IMR-90 (cell line): Measurements from ENCODE around the gene MAGI2. TPM values are rescaled to one million over a fixed set of nuclear protein-coding genes. Genes with fewer than 3 reads are reported as not detected.

Experiments used
- ATAC-seq: fragments of 200-7000 bp; cut with Tn5 transposase; 2 replicates; pipeline ENCODE4 v1.9.1; 2020; ENCODE audit warnings: low read depth, mild to moderate bottlenecking, moderate library complexity
- BruUV-seq: library from RNA; stranded (reverse); fragments of 400-500 nt; replicated peaks from 2 replicates; lab custom pipeline; 2021; lab: Mats Ljungman, UMichigan
- CTCF ChIA-PET: fragments of 300-600 bp; formaldehyde crosslinking; extraction: SDS; loops from one replicate; lab custom pipeline; 2021; ENCODE audit warnings: antibody characterized with exemption; lab: Yijun Ruan, JAX
- POLR2A ChIA-PET: fragments of 300-600 bp; sonication (Branson Sonifier 250); formaldehyde crosslinking; loops from one replicate; lab custom pipeline; 2022; ENCODE audit warnings: antibody characterized with exemption; ENCODE audit not compliant: unreplicated experiment; lab: Charles Lee
- DNase-seq: peaks from one replicate; pipeline ENCODE4 v3.0.0; 2013
- H2AFZ ChIP-seq: replicated peaks from 2 replicates; pipeline ENCODE3; 2013; ENCODE audit warnings: low read length, mild to moderate bottlenecking; ENCODE audit not compliant: poor library complexity
- H2AK5ac ChIP-seq: 2 replicates; pipeline ENCODE4 v1.6.1; 2013; ENCODE audit warnings: low read depth, low read length, inconsistent platforms
- H2AK9ac ChIP-seq: replicated peaks from 2 replicates; pipeline ENCODE3; 2013; ENCODE audit warnings: mild to moderate bottlenecking, low read depth, low read length, moderate library complexity; ENCODE audit not compliant: poor library complexity
- H2BK120ac ChIP-seq: 2 replicates; pipeline ENCODE4 v1.6.1; 2013; ENCODE audit warnings: low read depth, low read length, inconsistent platforms
- H2BK15ac ChIP-seq: 3 replicates; pipeline ENCODE4 v1.6.1; 2013; ENCODE audit warnings: low read depth, low read length, inconsistent platforms
- H2BK20ac ChIP-seq: 2 replicates; pipeline ENCODE4 v1.6.1; 2013; ENCODE audit warnings: low read depth, mild to moderate bottlenecking, inconsistent platforms, low read length, moderate library complexity
- H2BK5ac ChIP-seq: 2 replicates; pipeline ENCODE4 v1.6.1; 2013; ENCODE audit warnings: mild to moderate bottlenecking, low read depth, low read length, inconsistent platforms; ENCODE audit not compliant: poor library complexity, severe bottlenecking
- H3K14ac ChIP-seq: replicated peaks from 2 replicates; pipeline ENCODE4 v1.6.1; 2013; ENCODE audit warnings: low read depth, low read length, inconsistent platforms
- H3K18ac ChIP-seq: 2 replicates; pipeline ENCODE4 v1.6.1; 2013; ENCODE audit warnings: low read depth, low read length, control low read depth
- H3K23ac ChIP-seq: 2 replicates; pipeline ENCODE4 v1.6.1; 2013; ENCODE audit warnings: low read depth, low read length, inconsistent platforms
- H3K27ac ChIP-seq: 2 replicates; pipeline ENCODE4 v1.5.1; 2013; ENCODE audit warnings: mild to moderate bottlenecking, control low read depth, low read length; ENCODE audit not compliant: insufficient read depth
- H3K27me3 ChIP-seq: 2 replicates; pipeline ENCODE4 v1.6.1; 2013; ENCODE audit warnings: low read length; ENCODE audit not compliant: control insufficient read depth, insufficient read depth
- H3K36me3 ChIP-seq: 2 replicates; pipeline ENCODE4 v1.6.1; 2013; ENCODE audit warnings: low read length, mixed read lengths; ENCODE audit not compliant: control insufficient read depth, insufficient read depth
- H3K4ac ChIP-seq: 2 replicates; pipeline ENCODE4 v1.6.1; 2013; ENCODE audit warnings: low read depth, low read length, inconsistent platforms
- H3K4me1 ChIP-seq: 2 replicates; pipeline ENCODE4 v1.6.1; 2013; ENCODE audit warnings: low read length, mixed read lengths; ENCODE audit not compliant: control insufficient read depth, insufficient read depth
- H3K4me2 ChIP-seq: 2 replicates; pipeline ENCODE4 v1.6.1; 2013; ENCODE audit warnings: low read depth, mild to moderate bottlenecking, control low read depth, low read length, moderate library complexity
- H3K4me3 ChIP-seq: 2 replicates; pipeline ENCODE4 v1.5.1; 2013; ENCODE audit warnings: low read depth, mild to moderate bottlenecking, control low read depth, low read length, moderate library complexity; ENCODE audit not compliant: insufficient read depth
- H3K56ac ChIP-seq: 2 replicates; pipeline ENCODE4 v1.6.1; 2013; ENCODE audit warnings: low read length, inconsistent platforms; ENCODE audit not compliant: insufficient read depth; ENCODE audit errors: extremely low read depth
- H3K79me1 ChIP-seq, 2 experiments: 2 replicates each; pipeline ENCODE4 v1.6.1; 2013; ENCODE audit warnings: low read length in 2 of 2, inconsistent platforms in 1 of 2, low read depth in 1 of 2
- H3K9ac ChIP-seq: 2 replicates; pipeline ENCODE4 v1.6.1; 2013; ENCODE audit warnings: low read depth, low read length, control low read depth
- H3K9me1 ChIP-seq: 2 replicates; pipeline ENCODE4 v1.6.1; 2013; ENCODE audit warnings: low read length, inconsistent platforms; ENCODE audit not compliant: insufficient read depth
- H3K9me3 ChIP-seq: 2 replicates; pipeline ENCODE4 v1.6.1; 2013; ENCODE audit warnings: low read length; ENCODE audit not compliant: control insufficient read depth, insufficient read depth
- H4K20me1 ChIP-seq: 2 replicates; pipeline ENCODE4 v1.6.1; 2013; ENCODE audit warnings: low read length, inconsistent platforms; ENCODE audit not compliant: insufficient read depth
- H4K5ac ChIP-seq: 2 replicates; pipeline ENCODE4 v1.6.1; 2013; ENCODE audit warnings: mild to moderate bottlenecking, low read depth, low read length, control low read depth
- H4K8ac ChIP-seq, 2 experiments: 2 replicates each; pipeline ENCODE4 v1.6.1; 2013; ENCODE audit warnings: low read depth in 2 of 2, low read length in 2 of 2, control low read depth in 1 of 2, inconsistent platforms in 1 of 2
- H4K91ac ChIP-seq: 2 replicates; pipeline ENCODE4 v1.6.1; 2013; ENCODE audit warnings: low read depth, low read length, inconsistent platforms; ENCODE audit not compliant: insufficient read depth
- BHLHE40 ChIP-seq: fragments of 150-350 bp; IDR thresholded peaks from 2 replicates; pipeline ENCODE4 v1.6.1; 2016; ENCODE audit warnings: mild to moderate bottlenecking, low read depth, low read length
- CEBPB ChIP-seq: IDR thresholded peaks from 2 replicates; pipeline ENCODE4 v1.6.1; 2012; ENCODE audit warnings: low read depth, low read length, improper control_type of control experiment
- CTCF ChIP-seq: conservative IDR thresholded peaks from 2 replicates; pipeline ENCODE4 v1.5.1; 2012; ENCODE audit warnings: mild to moderate bottlenecking, low read depth, low read length, improper control_type of control experiment
- ELK1 ChIP-seq: fragments of 150-350 bp; IDR thresholded peaks from 2 replicates; pipeline ENCODE4 v1.6.1; 2016; ENCODE audit warnings: low read depth, mild to moderate bottlenecking, low read length, moderate library complexity, borderline replicate concordance
- MAZ ChIP-seq: IDR thresholded peaks from 2 replicates; pipeline ENCODE4 v1.6.1; 2012; ENCODE audit warnings: low read depth, mild to moderate bottlenecking, low read length, improper control_type of control experiment, moderate library complexity, borderline replicate concordance
- MXI1 ChIP-seq: IDR thresholded peaks from 2 replicates; pipeline ENCODE4 v1.6.1; 2012; ENCODE audit warnings: low read depth, mild to moderate bottlenecking, low read length, moderate library complexity, borderline replicate concordance
- NFE2L2 ChIP-seq: fragments of 150-350 bp; IDR thresholded peaks from 2 replicates; pipeline ENCODE4 v1.6.1; 2016; ENCODE audit warnings: low read depth, mild to moderate bottlenecking, low read length
- POLR2A ChIP-seq: IDR thresholded peaks from 2 replicates; pipeline ENCODE4 v1.6.1; 2012; ENCODE audit warnings: mild to moderate bottlenecking, low read depth, low read length
- RAD21 ChIP-seq: IDR thresholded peaks from 2 replicates; pipeline ENCODE4 v1.6.1; 2012; ENCODE audit warnings: low read length, improper control_type of control experiment
- RCOR1 ChIP-seq: IDR thresholded peaks from 2 replicates; pipeline ENCODE4 v1.6.1; 2012; ENCODE audit warnings: mild to moderate bottlenecking, low read length, improper control_type of control experiment; ENCODE audit not compliant: insufficient replicate concordance
- RFX5 ChIP-seq: IDR thresholded peaks from 2 replicates; pipeline ENCODE4 v1.8.0; 2012; ENCODE audit warnings: low read depth, mild to moderate bottlenecking, low read length, moderate library complexity
- SMC3 ChIP-seq: fragments of 150-350 bp; IDR thresholded peaks from 2 replicates; pipeline ENCODE4 v1.6.1; 2016; ENCODE audit warnings: low read depth, mild to moderate bottlenecking, antibody characterized with exemption, low read length, moderate library complexity
- USF2 ChIP-seq: fragments of 150-350 bp; IDR thresholded peaks from 2 replicates; pipeline ENCODE4 v1.6.1; 2017; ENCODE audit warnings: mild to moderate bottlenecking, antibody characterized with exemption, low read length, low read depth
- WGBS, 2 experiments: methylation state at CpG; one replicate each; pipeline versions ENCODE4 v1.1.5 to v1.1.7; 2013; ENCODE audit warnings: missing lambda C conversion rate in 2 of 2; ENCODE audit not compliant: insufficient read length in 1 of 2; ENCODE audit errors: extremely low coverage in 2 of 2; 5-methylcytosine and 5-hydroxymethylcytosine counted together
- dilution Hi-C: fragments of 300-500 bp; cut with HindIII; formaldehyde crosslinking; loops from one replicate; pipeline ENCODE4 v1.14.3; 2018; ENCODE audit warnings: low sequenced_read_pairs; ENCODE audit not compliant: unreplicated experiment
- in situ Hi-C: fragments of 300-500 bp; cut with MboI; formaldehyde crosslinking; loops from 3 replicates; pipeline ENCODE4 v1.14.3; 2019; ENCODE audit warnings: low sequenced_read_pairs, inconsistent platforms, mixed read lengths
- intact Hi-C: fragments of 100-400 bp; cut with micrococcal nuclease; formaldehyde crosslinking; loops from 2 replicates; pipeline ENCODE4 v1.10.0; 2022
- polyA plus RNA-seq, 3 experiments: library from polyadenylated mRNA; depleted of rRNA; stranded (reverse); fragments of >200 nt; gene quantifications; 2 replicates each; pipeline ENCODE4 v1.2.3, GENCODE V29; 2012; ENCODE audit warnings: low replicate concordance in 1 of 3
- total RNA-seq: library from RNA; depleted of rRNA; stranded (reverse); fragments of >200 nt; gene quantifications from 2 replicates; pipeline ENCODE4 v1.2.3, GENCODE V29; 2012

MAGI2 gene
- total and polyA plus RNA-seq, 2 of the 4 experiments (the other 2 are of a cell fraction): 2.5 to 17.9 TPM

- Histone ChIP-seq H4K5ac (no peak overlapping the region), H3K27me3 (no peaks in the 10 kb centered on the region), H3K4me2 (no peak overlapping the region), H3K9me1 (no peaks in the 10 kb centered on the region; the same call in 1 of the 2 replicates), H4K20me1 (no peaks in the 10 kb centered on the region), H3K56ac (no peak overlapping the region), H3K23ac (no peak overlapping the region), H3K14ac (no peak overlapping the region), H3K79me1 (peaks cover 10 to 32% of the 10 kb centered on the region in 2 experiments; a peak in 3 of 4 replicates), H2BK5ac (no peak overlapping the region), H3K36me3 (no peaks in the 10 kb centered on the region), H2AK9ac (no peak overlapping the region), H2AK5ac (no peak overlapping the region), H4K91ac (no peak overlapping the region; the same call in 1 of the 2 replicates), H3K9ac (no peak overlapping the region), H3K4me3 (no peak overlapping the region), H3K4ac (no peak overlapping the region), H3K9me3 (no peaks in the 10 kb centered on the region), H3K27ac (no peak overlapping the region), H2BK20ac (no peak overlapping the region), H4K8ac (no peak overlapping the region), H3K4me1 (no peaks in the 10 kb centered on the region), H3K18ac (no peak overlapping the region; the same call in 1 of the 2 replicates), H2BK120ac (no peak overlapping the region), H2AFZ (no peak overlapping the region), H2BK15ac (no peak overlapping the region)
- WGBS, 2 experiments: no CpG with 5 or more reads among the region's 2 CpGs
- TF ChIP-seq BHLHE40 (no peak), SMC3 (no peak), RFX5 (no peak), POLR2A (no peak), RAD21 (no peak), MAZ (no peak), RCOR1 (no peak), NFE2L2 (no peak), CTCF (no peak), MXI1 (no peak), CEBPB (no peak), ELK1 (no peak), USF2 (no peak)
- ATAC-seq (no peak), DNase-seq (no peak)
- POLR2A ChIA-PET: no interaction called here
- dilution Hi-C loops: no loop called here
- no TSS peak for BruUV-seq
- intact Hi-C loops: no loop called here
- in situ Hi-C loops: loop anchor here (5.0 kb wide), 1 partner anchor 143 kb away; no protein-coding TSS in a partner anchor
- CTCF ChIA-PET: no interaction called here
Observed at GRCh38 chr7:79304711-79305110, 148.8 kb downstream of the MAGI2 start.
